HCT116 (cell line): ENCODE data around the gene SETDB1.

Experiments used
- CTCF ChIP-seq, 3 experiments: fragments of 200-600 bp in 1 of 3; sonication (generic) in 1 of 3; IDR thresholded peaks in 2 of 3; conservative IDR thresholded peaks in 1 of 3; 2 replicates each; pipeline ENCODE4 v1.5.1; 2012 to 2017; ENCODE audit warnings: low read depth in 2 of 3, low read length in 2 of 3, antibody characterized with exemption in 1 of 3, borderline replicate concordance in 1 of 3, control low read depth in 1 of 3, mild to moderate bottlenecking in 1 of 3, mixed read lengths in 1 of 3, mixed run types in 1 of 3, moderate library complexity in 1 of 3; ENCODE audit not compliant: insufficient read depth in 1 of 3
- EZH2 ChIP-seq: fragments of 200-600 bp; sonication (generic); IDR thresholded peaks from 2 replicates; pipeline ENCODE4 v1.6.1; 2017; ENCODE audit warnings: antibody characterized with exemption, mixed run types
- JUND ChIP-seq: IDR thresholded peaks from 2 replicates; pipeline ENCODE4 v1.6.1; 2012
- POLR2A ChIP-seq: IDR thresholded peaks from 2 replicates; pipeline ENCODE4 v1.7.0; 2011; ENCODE audit warnings: borderline replicate concordance; ENCODE audit not compliant: insufficient read depth, insufficient read length; ENCODE audit errors: extremely low read depth
- TCF7L2 ChIP-seq: IDR thresholded peaks from 2 replicates; pipeline ENCODE4 v1.7.0; 2011; ENCODE audit warnings: borderline replicate concordance, inconsistent platforms; ENCODE audit not compliant: insufficient read depth, insufficient read length; ENCODE audit errors: extremely low read depth
- ZFX ChIP-seq: fragments of 450-650 bp; IDR thresholded peaks from 2 replicates; pipeline ENCODE4 v1.6.1; 2017

- TF ChIP-seq CTCF (IDR thresholded peaks at IDR 0.05 in 2 of 3, conservative IDR thresholded peaks at IDR 0.05 in 1 of 3; ENCODE audit: borderline replicate concordance in 1 of 3, insufficient read depth in 1 of 3, low read depth in 2 of 3, low read length in 2 of 3): no peak
- TF ChIP-seq ZFX: no peak
- no peak for TF ChIP-seq EZH2
- TF ChIP-seq JUND: no peak
- no peak for TF ChIP-seq TCF7L2
- no peak for TF ChIP-seq POLR2A
These were observed 41.8 kb downstream of the SETDB1 start for GRCh38 chr1:150967936-150968335.
